HPDE6-E6E7 (cell line): ENCODE data around the gene SECISBP2L.
A peak's percentile ranks its signal among the peaks of the same experiment; 100 is the strongest.

Experiments used
- DNase-seq: peaks from one replicate; pipeline ENCODE4 v3.0.0; 2011; ENCODE audit warnings: missing footprints; ENCODE audit errors: extremely low spot score

Gene SECISBP2L

DNA sequence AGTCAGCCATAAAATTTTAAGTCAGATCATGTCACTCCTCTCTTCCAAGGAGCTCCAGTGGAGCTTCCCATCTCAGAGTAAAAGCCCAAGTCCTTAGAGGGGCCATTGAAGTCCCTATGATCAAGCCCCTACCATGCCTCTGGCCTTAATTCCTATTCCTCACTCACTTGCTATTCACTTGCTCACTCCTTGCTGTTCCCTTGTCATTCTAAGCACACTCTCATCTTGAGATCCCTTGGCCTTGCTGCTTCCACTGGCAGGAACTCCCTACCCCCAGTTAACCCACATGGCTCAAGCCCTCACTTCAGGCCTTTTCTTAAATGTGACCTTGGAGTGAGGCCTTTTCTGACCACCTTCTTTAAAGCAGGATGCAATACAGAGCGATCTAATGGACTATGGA, 12.3 kb upstream of the SECISBP2L start:
- no peak for DNase-seq

DNA sequence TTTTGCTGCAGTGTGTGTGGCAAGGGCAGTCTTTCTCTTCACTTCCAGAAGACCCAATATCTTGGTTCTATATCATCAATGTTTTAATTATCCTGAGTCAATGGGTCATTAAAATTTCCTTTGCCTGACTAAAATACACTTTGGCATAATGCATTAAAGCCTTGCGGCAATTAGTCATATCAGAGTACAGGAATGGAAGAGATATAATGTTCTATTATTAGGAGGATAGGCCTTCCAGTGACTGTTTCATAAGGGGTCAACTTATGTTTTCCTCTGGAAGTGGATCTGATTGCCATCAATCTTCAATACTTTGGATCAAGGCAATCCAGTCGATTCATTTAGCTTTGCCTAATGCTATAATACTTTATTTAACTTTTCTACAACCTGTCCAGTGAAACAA, 9.4 kb upstream of the SECISBP2L start:
- no peak for DNase-seq

- no peak for DNase-seq
Observed at GRCh38 chr15:49052662-49053061, 6.4 kb upstream of the SECISBP2L start.

- DNase-seq = no peak
Observed at GRCh38 chr15:49047456-49047855, 1.2 kb upstream of the SECISBP2L start.

DNA sequence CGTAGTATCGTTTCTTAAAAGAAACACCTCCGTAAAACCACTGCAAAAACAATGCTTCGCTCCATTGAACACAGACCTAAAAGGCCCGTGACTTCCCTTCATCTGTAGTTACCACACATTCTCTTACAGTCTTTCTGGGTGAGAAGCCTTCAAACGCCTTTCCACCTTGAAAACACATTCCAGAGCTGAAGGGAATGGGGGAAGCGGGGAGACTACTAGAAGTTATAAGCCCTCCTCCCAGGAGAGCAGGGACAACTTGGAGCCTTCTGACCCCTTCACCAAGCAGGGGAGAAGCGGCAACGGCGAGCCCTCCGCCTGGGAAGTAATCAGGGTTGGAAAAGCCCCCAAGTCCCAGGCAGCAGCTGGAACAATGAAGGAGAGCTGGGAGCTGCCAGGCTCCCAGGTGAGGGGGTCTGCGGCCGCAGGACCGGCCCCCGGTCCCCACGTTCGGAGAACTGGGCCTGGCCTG, 461 bp downstream of the SECISBP2L start:
- DNase-seq = peak; percentile 6

GRCh38 chr15:49044766-49045606, 1.3 kb downstream of the SECISBP2L start:
- no peak for DNase-seq

DNA sequence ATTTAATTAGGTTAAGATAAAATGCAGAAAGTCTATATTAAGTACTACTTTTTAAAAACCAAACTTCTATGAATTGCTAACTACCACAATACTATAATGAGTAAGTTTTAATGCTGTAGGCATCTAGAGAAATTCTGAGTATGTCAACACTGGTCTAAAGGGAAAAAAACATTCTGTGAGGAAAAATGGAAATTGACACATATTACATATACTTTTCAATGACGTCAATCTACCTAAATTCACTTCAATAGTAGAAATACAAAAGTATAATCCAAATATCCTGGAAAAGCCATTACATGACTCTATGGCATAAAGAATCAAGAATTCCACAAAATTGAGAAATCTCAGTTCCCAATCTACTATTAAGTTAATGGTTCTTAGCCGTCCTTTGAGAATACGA, 2.2 kb downstream of the SECISBP2L start:
- DNase-seq = no peak

DNA sequence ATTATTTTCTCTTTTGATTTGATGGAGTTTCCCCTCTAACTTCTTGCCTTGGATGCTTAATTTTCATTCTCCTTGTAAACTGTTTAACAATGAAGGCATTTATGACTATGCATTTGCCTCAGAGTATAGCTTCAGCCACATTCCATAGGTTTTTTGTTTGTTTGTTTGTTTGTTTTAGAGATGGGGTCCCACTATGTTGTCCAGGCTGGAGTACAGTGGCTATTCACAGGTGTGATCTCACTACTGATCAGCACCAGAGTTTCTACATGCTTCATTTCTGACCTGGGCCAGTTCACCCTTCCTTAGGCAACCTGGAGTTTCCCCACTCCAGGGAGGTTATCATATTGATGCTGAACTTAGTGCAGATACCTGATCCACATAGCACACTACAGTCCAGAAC, 4.1 kb downstream of the SECISBP2L start:
- DNase-seq = no peak

DNA sequence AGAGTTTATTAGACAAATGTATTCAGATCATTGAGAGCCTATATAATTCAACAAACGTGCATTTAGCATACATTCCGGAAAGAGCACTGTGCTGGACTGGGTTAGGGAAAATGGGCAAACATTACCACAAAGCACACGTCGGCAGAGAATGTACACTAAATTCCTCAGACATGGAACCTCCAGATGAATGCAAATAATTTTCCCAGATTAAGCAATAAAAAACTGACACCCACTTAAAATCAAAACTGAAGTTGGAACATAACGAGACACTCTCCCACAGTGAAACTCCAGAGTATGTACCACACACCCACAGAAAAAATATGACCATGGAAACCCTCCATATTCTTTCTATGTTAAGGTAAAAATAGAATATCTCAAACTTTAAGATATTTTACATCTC, 4.8 kb downstream of the SECISBP2L start:
- DNase-seq = no peak

DNA sequence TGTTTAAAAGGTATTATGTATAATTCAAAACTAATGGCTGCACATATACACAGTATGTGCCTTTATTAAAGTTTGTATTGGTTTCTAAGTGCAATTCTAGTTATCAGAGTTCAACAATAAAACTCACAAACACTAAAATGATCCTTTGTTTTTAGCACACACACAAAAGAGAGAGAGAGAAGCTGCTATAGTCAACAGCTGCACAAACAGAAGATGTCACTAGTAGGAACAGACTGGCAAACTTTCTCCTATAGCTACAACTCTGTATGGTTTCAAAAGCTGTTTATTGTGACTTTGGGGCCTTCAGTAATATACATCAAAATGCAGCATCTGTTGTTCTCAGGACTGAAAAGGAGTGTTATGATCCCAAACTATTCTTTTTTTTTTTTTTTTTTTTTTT, 6.1 kb downstream of the SECISBP2L start:
- DNase-seq = no peak

DNA sequence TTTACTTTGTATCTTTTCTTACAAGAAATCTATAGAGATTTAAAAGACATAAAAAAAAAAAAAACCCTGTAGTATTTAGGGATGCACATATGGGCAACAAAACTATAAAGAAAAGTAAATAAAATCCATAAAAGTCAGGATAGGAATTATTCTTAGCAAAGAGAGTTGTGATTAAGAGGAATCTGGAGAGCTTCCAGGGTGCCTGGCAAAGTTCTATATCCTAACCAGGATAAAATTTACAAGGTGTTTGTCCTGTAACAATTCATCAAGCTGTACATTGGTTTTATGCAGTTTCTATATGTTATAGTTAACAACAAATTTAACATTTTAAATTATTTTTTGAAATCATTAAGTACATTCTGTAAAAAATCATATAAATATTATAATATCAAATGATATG, 7.9 kb downstream of the SECISBP2L start:
- no peak for DNase-seq

DNA sequence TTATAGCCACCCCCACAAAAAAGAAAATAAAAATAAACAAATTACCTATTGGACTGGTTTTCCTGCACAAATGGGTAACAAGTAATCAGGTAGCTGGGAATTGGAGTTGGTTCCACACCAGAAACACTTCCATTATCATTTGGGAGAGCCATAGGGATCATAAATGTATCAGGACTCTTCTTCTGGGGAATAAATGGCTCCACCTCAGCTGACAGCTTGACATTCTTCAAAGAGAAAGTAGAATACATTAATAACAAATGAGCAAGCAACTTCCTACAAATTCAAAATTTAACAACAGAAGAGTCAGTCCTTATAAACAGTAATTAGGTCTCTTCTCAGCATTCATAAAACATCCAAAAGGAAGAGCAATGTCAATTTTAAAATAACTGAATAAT, 8.7 kb downstream of the SECISBP2L start:
- DNase-seq = no peak

DNA sequence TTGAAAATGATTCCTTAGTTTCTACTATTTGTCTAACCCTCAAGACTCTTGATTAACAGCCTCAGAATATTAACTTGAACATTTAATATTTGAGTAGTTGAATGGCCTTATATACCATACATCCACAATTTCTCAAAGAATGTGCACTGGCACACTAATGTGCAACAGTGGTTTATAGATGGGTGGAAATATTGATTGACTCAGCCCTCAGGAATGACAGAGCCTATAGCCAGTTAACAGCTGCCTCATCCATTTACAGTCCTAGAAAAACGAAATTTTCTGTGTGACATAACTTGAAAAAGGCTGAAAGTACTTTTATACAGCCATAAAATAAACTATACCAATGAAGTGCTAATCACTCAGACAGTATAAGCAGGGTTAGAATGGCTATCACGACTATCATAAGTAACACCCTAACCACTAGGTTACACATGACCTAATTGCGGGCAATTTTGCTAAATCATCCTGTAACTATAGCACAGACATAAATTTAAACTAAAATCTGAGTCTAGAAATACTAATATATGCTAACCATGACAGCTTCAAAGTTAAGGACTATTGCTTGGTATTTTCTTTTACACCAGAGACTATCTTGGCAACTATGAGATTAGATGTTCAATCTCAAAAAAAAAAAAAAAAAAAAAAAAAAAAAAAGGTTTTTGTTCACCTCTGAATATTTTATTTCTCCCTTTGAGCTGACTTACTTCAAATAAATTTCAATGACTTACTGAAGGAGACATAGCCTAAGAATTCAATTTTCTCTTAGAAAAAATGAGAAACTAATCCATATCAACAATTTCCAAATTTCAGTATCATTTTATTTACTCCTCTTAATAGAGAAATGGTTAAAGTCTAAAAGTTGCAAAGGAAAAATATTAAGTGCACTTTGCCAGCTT, 9.3 kb downstream of the SECISBP2L start:
- DNase-seq = no peak

- DNase-seq = no peak
Observed at GRCh38 chr15:49035825-49036224, 10.4 kb downstream of the SECISBP2L start.

DNA sequence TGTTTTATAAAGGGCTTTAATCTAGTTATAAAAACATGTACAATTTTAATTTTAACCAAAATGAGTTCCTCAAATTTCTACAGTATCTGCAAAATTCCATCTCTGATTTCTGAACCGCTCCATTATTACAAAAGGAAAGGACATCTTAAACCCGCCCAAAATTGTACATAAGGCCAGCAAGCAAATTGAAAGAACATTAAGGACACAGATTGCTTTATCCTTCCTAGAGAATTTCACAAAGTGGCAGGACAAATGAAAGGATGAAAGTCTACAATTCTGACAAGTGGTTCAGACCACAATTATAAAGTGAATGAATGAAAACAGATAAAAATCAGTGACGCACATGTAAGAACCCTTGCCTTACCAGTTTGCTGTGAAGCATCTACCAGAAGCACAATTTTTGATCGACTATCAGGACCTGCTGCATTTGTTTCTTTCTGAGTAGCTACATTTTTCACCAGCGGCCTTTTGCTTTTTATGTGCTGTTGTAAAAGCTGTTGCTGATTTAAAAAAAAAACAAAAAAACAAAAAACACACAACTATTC, 13.6 kb downstream of the SECISBP2L start:
- no peak for DNase-seq

GRCh38 chr15:49031804-49032203, 14.4 kb downstream of the SECISBP2L start:
- no peak for DNase-seq

GRCh38 chr15:49026700-49027099, 19.5 kb downstream of the SECISBP2L start:
- DNase-seq = no peak

DNA sequence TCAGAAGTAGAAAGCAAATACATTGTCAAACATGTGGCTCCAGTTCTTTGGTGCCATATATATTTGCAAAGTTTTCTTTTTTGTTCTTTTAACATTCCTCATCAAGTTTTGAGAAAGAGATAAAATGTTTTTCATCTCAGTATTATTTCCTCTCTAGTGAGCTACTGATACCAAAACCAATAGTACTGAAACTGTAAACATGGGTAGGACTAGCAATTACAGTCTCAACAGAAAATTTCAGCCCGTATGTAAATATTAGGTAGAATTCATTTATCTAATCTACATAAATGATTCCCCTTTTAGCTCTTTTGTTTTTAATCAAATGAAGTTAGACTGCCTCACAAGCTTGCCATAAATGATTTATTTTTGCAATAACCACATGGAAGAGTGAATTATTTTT, 21.4 kb downstream of the SECISBP2L start:
- DNase-seq = no peak

DNA sequence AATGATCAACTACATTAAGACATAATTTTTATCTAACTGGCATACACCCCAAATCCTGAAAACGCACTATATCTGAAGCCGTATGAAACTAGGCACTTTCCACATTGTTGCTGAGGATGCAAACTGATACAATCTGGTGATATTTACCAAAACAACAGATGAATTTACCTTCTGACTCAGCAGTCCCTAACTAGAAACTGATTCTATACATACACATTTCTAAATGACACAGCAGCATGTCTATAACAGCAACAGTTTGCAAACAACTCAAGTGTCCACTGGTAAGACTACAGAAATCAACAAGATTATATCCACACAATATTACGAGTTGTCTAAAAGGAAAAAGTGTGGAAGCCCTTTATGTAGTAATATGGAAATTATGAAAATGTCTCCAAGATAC, 22.9 kb downstream of the SECISBP2L start:
- no peak for DNase-seq

GRCh38 chr15:49015896-49016295, 30.4 kb downstream of the SECISBP2L start:
- no peak for DNase-seq

DNA sequence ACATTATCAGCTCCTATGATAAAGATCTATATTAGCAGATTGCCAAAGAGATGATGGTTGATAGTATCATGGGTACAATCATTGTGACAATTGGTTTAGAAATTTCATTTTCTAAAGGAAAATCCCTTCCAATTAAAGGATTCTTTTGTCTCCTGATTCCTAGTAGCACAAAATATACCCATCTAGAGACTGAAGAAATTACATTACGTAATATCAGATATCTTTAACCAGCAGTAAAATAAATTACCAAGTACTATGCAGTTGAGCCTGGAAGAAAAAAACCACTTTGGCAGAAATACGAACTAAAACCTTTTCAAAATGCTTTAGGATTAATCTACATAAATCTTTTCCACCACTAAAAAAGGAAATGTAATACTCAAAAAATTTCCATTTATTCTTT, 46.9 kb downstream of the SECISBP2L start:
- no peak for DNase-seq

- no peak for DNase-seq
Observed at GRCh38 chr15:48996276-48996675, 50.0 kb downstream of the SECISBP2L start.

- DNase-seq = no peak
Observed at GRCh38 chr15:48993380-48993779, 52.9 kb downstream of the SECISBP2L start.
